Keratinocyte (primary cell): ENCODE measurements around the gene AP1M1. TPM values are rescaled to one million over a fixed set of nuclear protein-coding genes. Genes with fewer than 3 reads are reported as not detected.

Experiments
- DNase-seq: peaks from one replicate; pipeline ENCODE4 v3.0.0-alpha.2; 2011; ENCODE audit warnings: low read depth, missing footprints, low spot score
- FAIRE-seq: peaks from 2 replicates; lab custom pipeline; 2011; peaks lifted over from hg19 to GRCh38; lab: Jason Lieb, UNC
- H2AFZ ChIP-seq: 2 replicates; pipeline ENCODE4 v1.6.0; 2012; ENCODE audit warnings: low read length, control low read depth, inconsistent platforms; ENCODE audit not compliant: control insufficient read depth
- H3K27ac ChIP-seq: 2 replicates; pipeline ENCODE4 v1.5.1; 2011; ENCODE audit warnings: low read length; ENCODE audit not compliant: control insufficient read depth, insufficient read depth
- H3K27me3 ChIP-seq: 3 replicates; pipeline ENCODE4 v1.6.0; 2011; ENCODE audit warnings: low read length; ENCODE audit not compliant: control insufficient read depth, insufficient read depth; ENCODE audit errors: extremely low read depth
- H3K36me3 ChIP-seq, 2 experiments: 2 replicates in 1 of 2; 3 replicates in 1 of 2; pipeline ENCODE4 v1.5.1; 2011; ENCODE audit warnings: low read length in 2 of 2, mild to moderate bottlenecking in 1 of 2; ENCODE audit not compliant: control insufficient read depth in 2 of 2, insufficient read depth in 2 of 2; ENCODE audit errors: extremely low read depth in 1 of 2
- H3K4me1 ChIP-seq: 3 replicates; pipeline ENCODE4 v1.5.1; 2011; ENCODE audit warnings: low read length; ENCODE audit not compliant: control insufficient read depth, insufficient read depth; ENCODE audit errors: extremely low read depth
- H3K4me2 ChIP-seq: 3 replicates; pipeline ENCODE4 v1.6.0; 2011; ENCODE audit warnings: low read depth, low read length; ENCODE audit not compliant: control insufficient read depth, insufficient read depth; ENCODE audit errors: extremely low read depth
- H3K4me3 ChIP-seq, 3 experiments: fragments of 200-600 bp in 1 of 3; sonication (generic) in 1 of 3; 2 replicates in 2 of 3; 3 replicates in 1 of 3; pipeline ENCODE4 v1.5.1; 2011 to 2016; ENCODE audit warnings: low read length in 3 of 3, mild to moderate bottlenecking in 3 of 3, control low read depth in 2 of 3, inconsistent platforms in 1 of 3, low read depth in 1 of 3, mixed read lengths in 1 of 3, mixed run types in 1 of 3, moderate library complexity in 1 of 3; ENCODE audit not compliant: control insufficient read depth in 2 of 3, insufficient read depth in 2 of 3; ENCODE audit errors: extremely low read depth in 1 of 3
- H3K79me2 ChIP-seq: 2 replicates; pipeline ENCODE4 v1.6.0; 2012; ENCODE audit warnings: low read length; ENCODE audit not compliant: control insufficient read depth, insufficient read depth
- H3K9ac ChIP-seq: 3 replicates; pipeline ENCODE4 v1.6.0; 2011; ENCODE audit warnings: low read length; ENCODE audit not compliant: control insufficient read depth, insufficient read depth; ENCODE audit errors: extremely low read depth
- H3K9me1 ChIP-seq: 3 replicates; pipeline ENCODE4 v1.6.0; 2011; ENCODE audit warnings: low read length; ENCODE audit not compliant: control insufficient read depth, insufficient read depth; ENCODE audit errors: extremely low read depth
- H3K9me3 ChIP-seq: 2 replicates; pipeline ENCODE4 v1.5.1; 2012; ENCODE audit warnings: low read depth, low read length; ENCODE audit not compliant: control insufficient read depth
- H4K20me1 ChIP-seq: 3 replicates; pipeline ENCODE4 v1.6.0; 2011; ENCODE audit warnings: low read length; ENCODE audit not compliant: control insufficient read depth, insufficient read depth; ENCODE audit errors: extremely low read depth
- CTCF ChIP-seq, 3 experiments: IDR thresholded peaks in 1 of 3; conservative IDR thresholded peaks in 1 of 3; optimal IDR thresholded peaks in 1 of 3; 2 replicates in 2 of 3; 3 replicates in 1 of 3; pipeline versions ENCODE3 to v1.5.1; 2011; ENCODE audit warnings: low read length in 3 of 3, mild to moderate bottlenecking in 3 of 3, moderate library complexity in 2 of 3, control low read depth in 1 of 3, inconsistent platforms in 1 of 3; ENCODE audit not compliant: insufficient read depth in 2 of 3; ENCODE audit errors: extremely low read depth in 1 of 3
- EZH2 ChIP-seq: IDR thresholded peaks from one replicate; pipeline ENCODE4 v1.6.1; 2012; ENCODE audit warnings: inconsistent platforms, mild to moderate bottlenecking, low read length, moderate library complexity
- dilution Hi-C: fragments of 300-500 bp; cut with MboI; formaldehyde crosslinking; loops from one replicate; pipeline ENCODE4 v1.7.0; 2020; ENCODE audit warnings: low sequenced_read_pairs; ENCODE audit not compliant: extremely low pct_ligation_motif_present
- polyA plus RNA-seq, 5 experiments: library from polyadenylated mRNA; depleted of rRNA in 3 of 5; stranded (reverse) in 3 of 5; stranded (forward) in 1 of 5; unstranded in 1 of 5; fragments of >200 nt; gene quantifications; 1 replicate in 1 of 5; 2 replicates in 3 of 5; 3 replicates in 1 of 5; pipeline versions ENCODE4 v1.2.1 to v1.2.3, GENCODE V29; 2011 to 2012; ENCODE audit warnings: missing spikeins in 2 of 5, low read depth in 1 of 5, low replicate concordance in 1 of 5

The AP1M1 gene
- polyA plus RNA-seq, 1 donor (not counting 4 experiments of a cell fraction or from before 2014, with no cell fraction given), result 27.7 TPM

- Histone ChIP-seq H4K20me1 (no peaks in the 10 kb centered on the region), H2AFZ (no peak overlapping the region), H3K36me3 (no peaks in the 10 kb centered on the region), H3K9ac (no peak overlapping the region), H3K4me2 (no peak overlapping the region), H3K27ac (no peak overlapping the region), H3K9me3 (no peaks in the 10 kb centered on the region), H3K9me1 (no peaks in the 10 kb centered on the region), H3K27me3 (no peaks in the 10 kb centered on the region), H3K79me2 (no peaks in the 10 kb centered on the region), H3K4me1 (no peaks in the 10 kb centered on the region), H3K4me3 (no peak overlapping the region)
- no peak for DNase-seq
- TF ChIP-seq EZH2 (no peak), CTCF (optimal IDR thresholded peaks at IDR 0.05 in 1 of 3, IDR thresholded peaks at IDR 0.05 in 1 of 3, conservative IDR thresholded peaks at IDR 0.05 in 1 of 3; ENCODE audit: extremely low read depth in 1 of 3, insufficient read depth in 2 of 3, low read length in 3 of 3) (no peak)
- no peak for FAIRE-seq
- dilution Hi-C loops, result no loop called here
These were observed 46.4 kb downstream of the AP1M1 start for GRCh38 chr19:16244091-16244490.

GRCh38 chr19:16247353-16248182 is 49.9 kb downstream of the AP1M1 start:
- DNase-seq, result no peak
- Histone ChIP-seq H4K20me1 (no peaks in the 10 kb centered on the region), H3K9ac (no peak overlapping the region), H3K4me3 (no peak overlapping the region), H2AFZ (no peak overlapping the region), H3K9me1 (no peaks in the 10 kb centered on the region), H3K9me3 (no peaks in the 10 kb centered on the region), H3K27me3 (no peaks in the 10 kb centered on the region), H3K79me2 (no peaks in the 10 kb centered on the region), H3K4me2 (no peak overlapping the region), H3K4me1 (no peaks in the 10 kb centered on the region), H3K36me3 (no peaks in the 10 kb centered on the region), H3K27ac (no peak overlapping the region)
- dilution Hi-C loops, result no loop called here
- TF ChIP-seq EZH2 (no peak), CTCF (optimal IDR thresholded peaks at IDR 0.05 in 1 of 3, IDR thresholded peaks at IDR 0.05 in 1 of 3, conservative IDR thresholded peaks at IDR 0.05 in 1 of 3; ENCODE audit: extremely low read depth in 1 of 3, insufficient read depth in 2 of 3, low read length in 3 of 3) (peak; percentile 91 to 97 (median 96))
- peak; percentile 77 for FAIRE-seq
